Gastroesophageal sphincter (tissue), 3 donors: ENCODE results near the gene GNGT1.

Experiments used
- CTCF ChIP-seq, 4 experiments: fragments of 200-600 bp in 2 of 4; fragments of 450-650 bp in 2 of 4; sonication (generic) in 1 of 4; IDR thresholded peaks; one replicate each; pipeline ENCODE4 v1.5.1; 2017 to 2019; ENCODE audit warnings: antibody characterized with exemption in 4 of 4, mild to moderate bottlenecking in 2 of 4, moderate library complexity in 2 of 4
- EP300 ChIP-seq: sonication (generic); formaldehyde crosslinking; IDR thresholded peaks from one replicate; pipeline ENCODE4 v1.6.1; 2017; ENCODE audit warnings: antibody characterized with exemption, mild to moderate bottlenecking
- POLR2A ChIP-seq, 2 donors: fragments of 450-650 bp; IDR thresholded peaks; one replicate each; pipeline ENCODE4 v1.6.1; 2017; ENCODE audit warnings: antibody characterized with exemption in 2 of 2, mild to moderate bottlenecking in 2 of 2, moderate library complexity in 1 of 2
- POLR2AphosphoS5 ChIP-seq: sonication (generic); formaldehyde crosslinking; IDR thresholded peaks from one replicate; pipeline ENCODE4 v1.6.1; 2017; ENCODE audit warnings: antibody characterized with exemption

GRCh38 chr7:93941945-93942344 lies 35.6 kb downstream of the GNGT1 start:
- TF ChIP-seq CTCF (IDR thresholded peaks at IDR 0.05) (no peak), POLR2A (IDR thresholded peaks at IDR 0.05) (no peak), EP300 (no peak), POLR2AphosphoS5 (no peak)
